Measurements from ENCODE around the gene PRCD. TPM values are rescaled to one million over a fixed set of nuclear protein-coding genes. Genes with fewer than 3 reads are reported as not detected.

The PRCD gene
- total RNA-seq, 1 donor from 2014 or later = 5.3 TPM

DNA sequence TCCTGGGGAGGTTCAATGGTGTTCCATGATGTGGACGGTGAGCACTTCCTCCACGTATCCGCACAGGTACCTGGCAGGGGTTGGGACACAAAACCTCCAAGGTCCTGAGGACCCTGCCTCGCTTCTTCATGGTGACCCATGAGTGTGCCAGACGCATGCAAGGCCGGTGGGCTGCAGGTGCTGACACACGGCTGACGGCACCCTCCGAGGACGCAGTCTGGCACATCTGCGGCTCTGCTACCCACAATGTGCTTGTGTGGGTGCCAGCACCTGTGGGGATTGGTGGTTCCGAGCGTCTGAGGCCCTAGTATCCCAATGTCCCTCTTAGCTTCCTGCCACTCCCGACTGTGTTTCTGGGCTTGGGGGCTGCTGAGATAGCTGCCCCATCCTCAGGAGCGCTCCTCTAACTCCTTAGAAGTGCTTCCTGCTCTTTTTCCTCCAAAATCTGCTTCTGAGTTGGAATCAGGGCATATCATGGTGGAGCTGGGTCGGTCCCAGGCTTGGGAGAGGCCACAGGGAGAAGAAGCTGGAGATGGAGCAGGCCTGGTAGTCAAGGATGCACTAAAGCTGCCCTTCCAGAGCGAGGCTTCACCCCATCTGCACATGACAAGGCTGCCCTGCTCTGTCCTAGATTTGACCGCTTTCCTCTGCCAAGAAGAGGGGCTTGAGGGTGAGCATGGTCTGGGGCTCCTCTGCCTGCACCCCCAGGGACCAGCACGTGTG, 3.9 kb upstream of the PRCD start:
- Mint-ChIP-seq H3K9me3 (no peaks in the 10 kb centered on the region), H3K27ac (no peak overlapping the region), H3K36me3 (ENCODE audit: low read depth) (peaks cover 4% of the 10 kb centered on the region), H3K4me3 (no peak overlapping the region), H3K27me3 (peaks cover 16% of the 10 kb centered on the region), H3K4me1 (peaks cover 33% of the 10 kb centered on the region)
- ChIA-PET CTCF (interaction anchor here (1.0 to 1.6 kb wide), 3 partner anchors 11 to 88 kb away, joined by 3 to 8 read pairs (median 5); no protein-coding TSS in a partner anchor), POLR2A (interaction anchor here (0.8 to 2.3 kb wide), 3 partner anchors 8 to 136 kb away, joined by 3 to 25 read pairs (median 3); no protein-coding TSS in a partner anchor)
- DNase-seq (no peak), ATAC-seq (ENCODE audit: low read depth) (no peak)
- TF ChIP-seq, protein P1, sequence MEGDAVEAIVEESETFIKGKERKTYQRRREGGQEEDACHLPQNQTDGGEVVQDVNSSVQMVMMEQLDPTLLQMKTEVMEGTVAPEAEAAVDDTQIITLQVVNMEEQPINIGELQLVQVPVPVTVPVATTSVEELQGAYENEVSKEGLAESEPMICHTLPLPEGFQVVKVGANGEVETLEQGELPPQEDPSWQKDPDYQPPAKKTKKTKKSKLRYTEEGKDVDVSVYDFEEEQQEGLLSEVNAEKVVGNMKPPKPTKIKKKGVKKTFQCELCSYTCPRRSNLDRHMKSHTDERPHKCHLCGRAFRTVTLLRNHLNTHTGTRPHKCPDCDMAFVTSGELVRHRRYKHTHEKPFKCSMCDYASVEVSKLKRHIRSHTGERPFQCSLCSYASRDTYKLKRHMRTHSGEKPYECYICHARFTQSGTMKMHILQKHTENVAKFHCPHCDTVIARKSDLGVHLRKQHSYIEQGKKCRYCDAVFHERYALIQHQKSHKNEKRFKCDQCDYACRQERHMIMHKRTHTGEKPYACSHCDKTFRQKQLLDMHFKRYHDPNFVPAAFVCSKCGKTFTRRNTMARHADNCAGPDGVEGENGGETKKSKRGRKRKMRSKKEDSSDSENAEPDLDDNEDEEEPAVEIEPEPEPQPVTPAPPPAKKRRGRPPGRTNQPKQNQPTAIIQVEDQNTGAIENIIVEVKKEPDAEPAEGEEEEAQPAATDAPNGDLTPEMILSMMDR (IDR thresholded peaks at IDR 0.05) = no peak
- intact Hi-C loops (cut with micrococcal nuclease) = no loop called here

DNA sequence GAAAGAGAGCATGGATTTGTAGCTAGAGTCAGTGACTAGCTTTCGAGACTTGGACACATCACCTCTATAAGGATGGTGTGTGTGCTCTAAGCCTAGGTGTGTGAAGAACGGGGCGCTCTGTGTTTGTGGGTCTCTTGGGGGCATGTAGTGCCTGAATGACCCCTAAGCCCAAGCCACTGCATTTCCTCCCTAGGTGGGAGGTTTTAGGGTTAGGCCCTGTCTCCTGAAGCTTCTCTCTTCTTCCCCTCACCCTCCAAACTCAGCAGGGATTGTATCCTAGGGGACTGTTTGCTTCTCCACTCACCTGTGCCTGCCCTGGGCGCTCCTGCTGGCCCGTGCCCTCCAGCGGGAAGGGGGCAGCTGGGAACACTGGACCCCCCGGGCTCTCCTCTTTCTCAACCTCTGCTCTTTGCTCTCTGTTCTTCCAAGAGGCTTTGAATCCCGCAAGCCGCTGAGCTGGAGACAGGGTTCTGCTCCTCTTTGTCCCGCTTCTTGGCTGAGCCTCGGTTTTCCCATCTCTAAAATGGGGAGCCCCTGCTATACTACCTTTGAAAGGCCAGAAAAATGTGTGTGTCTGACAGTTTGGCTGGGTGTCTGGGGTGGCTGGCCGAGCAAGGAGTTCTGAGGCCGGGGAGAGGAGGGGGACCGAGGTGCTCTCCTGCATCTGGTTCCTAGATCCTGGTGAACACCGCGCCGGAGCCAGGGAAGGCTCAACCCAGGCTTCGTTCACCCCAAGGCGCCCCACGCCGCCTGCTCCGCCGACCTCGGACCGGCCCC, 3.1 kb upstream of the PRCD start:
- ChIA-PET POLR2A (interaction anchor here (1.0 to 2.3 kb wide), 2 partner anchors 9 to 136 kb away, joined by 3 to 25 read pairs; no protein-coding TSS in a partner anchor), CTCF (interaction anchor here (1.0 to 1.6 kb wide), 3 partner anchors 10 to 88 kb away, joined by 3 to 8 read pairs (median 5); no protein-coding TSS in a partner anchor)
- peaks cover 16% of the 10 kb centered on the region for H3K27me3 Mint-ChIP-seq
- ATAC-seq (ENCODE audit: low read depth) = no peak
- H3K4me3 Mint-ChIP-seq = peak overlapping the region; percentile 59
- peaks cover 29% of the 10 kb centered on the region for H3K4me1 Mint-ChIP-seq
- TF ChIP-seq, protein P1 (IDR thresholded peaks at IDR 0.05) = no peak
- no peak for DNase-seq
- no peaks in the 10 kb centered on the region for H3K9me3 Mint-ChIP-seq
- H3K36me3 Mint-ChIP-seq (ENCODE audit: low read depth) = peaks cover 3% of the 10 kb centered on the region
- intact Hi-C loops (cut with micrococcal nuclease) = no loop called here
- H3K27ac Mint-ChIP-seq = no peak overlapping the region

DNA sequence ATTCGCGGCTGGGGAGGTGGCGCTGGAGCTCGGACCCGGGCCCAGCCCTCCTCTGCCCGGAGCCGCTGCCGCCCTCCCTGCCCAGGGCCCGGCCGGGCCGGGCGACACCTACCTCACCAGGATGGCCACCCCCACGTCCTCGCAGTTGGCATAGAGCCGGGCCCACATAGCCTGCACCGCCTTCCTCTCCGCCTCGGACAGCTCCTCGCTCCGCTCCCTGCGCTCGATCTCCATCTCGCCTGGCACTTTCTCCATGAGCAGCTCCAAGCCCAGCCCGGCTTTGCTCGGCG, 2.6 kb upstream of the PRCD start:
- peaks cover 24% of the 10 kb centered on the region for H3K4me1 Mint-ChIP-seq
- DNase-seq (no peak), ATAC-seq (ENCODE audit: low read depth) (no peak)
- H3K4me3 Mint-ChIP-seq = no peak overlapping the region
- H3K27ac Mint-ChIP-seq = no peak overlapping the region
- POLR2A ChIA-PET = interaction anchor here (2.3 kb wide), 1 partner anchor 9 kb away, joined by 25 read pairs; no protein-coding TSS in a partner anchor
- TF ChIP-seq, protein P1 (IDR thresholded peaks at IDR 0.05) = no peak
- peaks cover 16% of the 10 kb centered on the region for H3K27me3 Mint-ChIP-seq
- no peaks in the 10 kb centered on the region for H3K9me3 Mint-ChIP-seq
- CTCF ChIA-PET = interaction anchor here (1.5 to 1.6 kb wide), 2 partner anchors 10 to 14 kb away, joined by 5 to 8 read pairs; no protein-coding TSS in a partner anchor
- intact Hi-C loops (cut with micrococcal nuclease) = no loop called here
- H3K36me3 Mint-ChIP-seq (ENCODE audit: low read depth) = no peaks in the 10 kb centered on the region

DNA sequence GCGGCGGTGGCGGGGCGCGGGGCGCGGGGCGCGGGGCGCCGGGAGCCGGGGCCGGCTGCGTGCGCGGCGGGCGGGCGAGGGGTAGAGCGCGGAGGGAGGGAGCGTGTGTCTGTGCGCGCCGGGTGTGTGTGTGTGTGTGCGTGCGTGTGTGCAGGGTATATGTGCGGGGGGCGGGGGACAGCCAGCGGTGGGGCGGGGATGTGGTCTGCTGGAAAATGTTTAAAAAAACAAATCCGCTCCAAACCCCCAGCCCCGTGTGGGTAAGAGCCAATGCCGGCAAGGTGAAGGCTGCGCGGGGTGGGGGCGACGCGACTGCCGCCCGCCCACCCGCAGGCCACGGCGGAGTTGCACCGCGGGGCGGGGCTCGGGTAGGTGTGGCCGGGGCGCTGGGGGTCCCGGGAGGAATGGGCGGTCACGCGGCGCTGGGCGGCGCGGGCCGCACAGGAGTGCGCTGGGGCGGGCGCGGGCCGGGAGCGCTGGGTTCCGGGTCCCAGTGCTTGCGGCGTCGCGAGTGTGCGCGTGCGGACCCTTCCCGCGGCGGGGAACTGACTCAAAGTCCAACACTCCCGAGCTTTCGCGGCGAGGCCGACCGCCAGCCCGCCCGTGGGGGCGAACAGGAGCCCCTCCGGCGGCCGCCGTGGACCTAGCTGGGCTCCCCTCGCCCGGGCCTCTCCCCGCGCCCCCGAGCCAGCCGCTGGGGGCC, 2.1 kb upstream of the PRCD start, which contains the start of gene CYGB:
TSS of gene CYGB (minus strand) at position 132 of the 703 bp plus-strand sequence. CDS start 167 bp downstream, outside the sequence.
- peak; percentile 60 for ATAC-seq (ENCODE audit: low read depth)
- CTCF ChIA-PET = interaction anchor here (1.6 kb wide), 1 partner anchor 9 kb away, joined by 8 read pairs; no protein-coding TSS in a partner anchor
- Mint-ChIP-seq H3K27ac (no peak within 1 kb of the TSS), H3K4me1 (peaks cover 24% of the 10 kb centered on the region), H3K36me3 (ENCODE audit: low read depth) (no peaks in the 10 kb centered on the region), H3K9me3 (no peaks in the 10 kb centered on the region), H3K4me3 (peak within 1 kb of the TSS; percentile 59), H3K27me3 (peaks cover 16% of the 10 kb centered on the region)
- POLR2A ChIA-PET = interaction anchor here (2.3 kb wide), 1 partner anchor 10 kb away, joined by 25 read pairs; no protein-coding TSS in a partner anchor
- TF ChIP-seq, protein P1 (IDR thresholded peaks at IDR 0.05) = no peak
- no peak for DNase-seq
- intact Hi-C loops (cut with micrococcal nuclease) = no loop called here

All from activated B cell treated with CpG ODN at 0.5 μM for 24 hours (primary cell).